NAMALWA (cell line): ENCODE results near the gene CHL1.

ENCODE experiments used
- DNase-seq: peaks from one replicate; pipeline ENCODE4 v3.0.0-alpha.2; 2015; ENCODE audit warnings: low spot score

Gene CHL1

GRCh38 chr3:196311-197148 is at the start of gene CHL1:
TSS of gene CHL1 (plus strand) at chr3:196763. CDS start at chr3:319777, 123,014 bp downstream.
- DNase-seq = no peak

GRCh38 chr3:151614-152189 is 44.9 kb upstream of the CHL1 start:
- no peak for DNase-seq

- no peak for DNase-seq
These were observed 36.6 kb upstream of the CHL1 start for GRCh38 chr3:159974-160373.

- no peak for DNase-seq
These were observed 30.5 kb upstream of the CHL1 start for GRCh38 chr3:166071-166470.

- DNase-seq = no peak
These were observed 29.8 kb upstream of the CHL1 start for GRCh38 chr3:166799-167198.

GRCh38 chr3:173886-174285 is 22.7 kb upstream of the CHL1 start:
- peak; percentile 7 for DNase-seq

- DNase-seq = no peak
These were observed 11.6 kb upstream of the CHL1 start for GRCh38 chr3:184976-185375.

GRCh38 chr3:192215-192929 is 4.2 kb upstream of the CHL1 start:
- DNase-seq = no peak

GRCh38 chr3:194001-194400 is 2.6 kb upstream of the CHL1 start:
- no peak for DNase-seq

GRCh38 chr3:194421-194820 is 2.1 kb upstream of the CHL1 start:
- no peak for DNase-seq

- no peak for DNase-seq
These were observed 897 bp upstream of the CHL1 start for GRCh38 chr3:195666-196065.

GRCh38 chr3:197149-197827 is 725 bp downstream of the CHL1 start:
- no peak for DNase-seq

- no peak for DNase-seq
These were observed 1.4 kb downstream of the CHL1 start for GRCh38 chr3:197828-198491.

- DNase-seq = no peak
These were observed 3.3 kb downstream of the CHL1 start for GRCh38 chr3:199835-200234.

- DNase-seq = no peak
These were observed 4.3 kb downstream of the CHL1 start for GRCh38 chr3:200758-201325.

- no peak for DNase-seq
These were observed 7.5 kb downstream of the CHL1 start for GRCh38 chr3:204102-204501.

- peak; percentile 12 for DNase-seq
These were observed 11.4 kb downstream of the CHL1 start for GRCh38 chr3:207973-208372.

- no peak for DNase-seq
These were observed 14.1 kb downstream of the CHL1 start for GRCh38 chr3:210669-211068.

- DNase-seq = no peak
These were observed 15.9 kb downstream of the CHL1 start for GRCh38 chr3:212432-212831.

- DNase-seq = no peak
These were observed 20.7 kb downstream of the CHL1 start for GRCh38 chr3:217099-217813.

GRCh38 chr3:217948-218347 is 21.4 kb downstream of the CHL1 start:
- no peak for DNase-seq
